ENCODE data around the gene NAPB.

DNA sequence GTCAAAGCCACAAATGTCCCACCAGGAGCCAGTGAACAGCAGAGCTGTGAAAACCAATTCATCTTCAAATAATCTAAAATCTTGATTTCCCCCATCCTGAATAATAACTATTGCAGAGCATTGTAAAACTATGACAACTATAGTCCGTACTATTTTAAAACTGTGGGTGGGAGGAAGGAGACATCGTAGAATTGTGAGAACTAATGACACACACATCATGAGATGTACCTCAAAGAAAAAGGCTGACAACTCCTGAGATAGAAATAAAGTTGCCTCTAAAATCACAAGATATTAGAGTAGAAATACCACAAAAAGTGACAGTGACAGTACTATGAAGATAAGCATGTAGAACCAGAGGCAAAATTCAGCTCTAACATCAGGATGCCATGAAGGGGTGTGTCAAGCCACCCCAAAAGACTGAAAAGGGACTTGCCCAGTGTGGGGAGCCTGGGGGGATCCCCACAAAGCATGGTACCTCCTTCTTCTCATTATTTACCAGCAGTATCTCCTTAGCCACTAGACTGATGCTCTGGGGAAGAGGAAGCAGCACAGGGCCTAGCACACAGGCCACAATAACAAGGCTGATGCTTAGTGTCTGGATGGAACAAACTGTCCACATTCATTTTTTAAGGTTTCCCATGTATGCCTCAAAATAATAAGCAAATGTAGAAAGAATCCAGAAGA is 13.4 kb downstream of the NAPB start:
- TF ChIP-seq, protein P1, sequence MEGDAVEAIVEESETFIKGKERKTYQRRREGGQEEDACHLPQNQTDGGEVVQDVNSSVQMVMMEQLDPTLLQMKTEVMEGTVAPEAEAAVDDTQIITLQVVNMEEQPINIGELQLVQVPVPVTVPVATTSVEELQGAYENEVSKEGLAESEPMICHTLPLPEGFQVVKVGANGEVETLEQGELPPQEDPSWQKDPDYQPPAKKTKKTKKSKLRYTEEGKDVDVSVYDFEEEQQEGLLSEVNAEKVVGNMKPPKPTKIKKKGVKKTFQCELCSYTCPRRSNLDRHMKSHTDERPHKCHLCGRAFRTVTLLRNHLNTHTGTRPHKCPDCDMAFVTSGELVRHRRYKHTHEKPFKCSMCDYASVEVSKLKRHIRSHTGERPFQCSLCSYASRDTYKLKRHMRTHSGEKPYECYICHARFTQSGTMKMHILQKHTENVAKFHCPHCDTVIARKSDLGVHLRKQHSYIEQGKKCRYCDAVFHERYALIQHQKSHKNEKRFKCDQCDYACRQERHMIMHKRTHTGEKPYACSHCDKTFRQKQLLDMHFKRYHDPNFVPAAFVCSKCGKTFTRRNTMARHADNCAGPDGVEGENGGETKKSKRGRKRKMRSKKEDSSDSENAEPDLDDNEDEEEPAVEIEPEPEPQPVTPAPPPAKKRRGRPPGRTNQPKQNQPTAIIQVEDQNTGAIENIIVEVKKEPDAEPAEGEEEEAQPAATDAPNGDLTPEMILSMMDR (IDR thresholded peaks at IDR 0.05) = no peak
- TF ChIP-seq POLR2A (IDR thresholded peaks at IDR 0.05; ENCODE audit: low read length) (no peak), CBX2 (IDR thresholded peaks at IDR 0.05; ENCODE audit: borderline replicate concordance, low read depth) (no peak)
- TF ChIP-seq, protein P2, sequence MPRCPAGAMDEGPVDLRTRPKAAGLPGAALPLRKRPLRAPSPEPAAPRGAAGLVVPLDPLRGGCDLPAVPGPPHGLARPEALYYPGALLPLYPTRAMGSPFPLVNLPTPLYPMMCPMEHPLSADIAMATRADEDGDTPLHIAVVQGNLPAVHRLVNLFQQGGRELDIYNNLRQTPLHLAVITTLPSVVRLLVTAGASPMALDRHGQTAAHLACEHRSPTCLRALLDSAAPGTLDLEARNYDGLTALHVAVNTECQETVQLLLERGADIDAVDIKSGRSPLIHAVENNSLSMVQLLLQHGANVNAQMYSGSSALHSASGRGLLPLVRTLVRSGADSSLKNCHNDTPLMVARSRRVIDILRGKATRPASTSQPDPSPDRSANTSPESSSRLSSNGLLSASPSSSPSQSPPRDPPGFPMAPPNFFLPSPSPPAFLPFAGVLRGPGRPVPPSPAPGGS (IDR thresholded peaks at IDR 0.05) = no peak

Measured in A549 (cell line).